Fibroblast of skin of back (primary cell): ENCODE results near the gene STC2. TPM values are rescaled to one million over a fixed set of nuclear protein-coding genes. Genes with fewer than 3 reads are reported as not detected.
"Not testable (repeated sequence)": the region's sequence is repeated elsewhere in the genome, so short reads cannot be mapped to it uniquely, and the experiment has no call there.

Experiments
- DNase-seq: peaks from one replicate; pipeline ENCODE4 v3.0.0-alpha.2; 2013
- polyA plus RNA-seq, 2 experiments: library from polyadenylated mRNA; unstranded; fragments of 120-200 nt; gene quantifications; one replicate each; pipeline ENCODE4 v1.2.1, GENCODE V29; 2013; ENCODE audit not compliant: insufficient read length in 2 of 2

STC2 gene
- polyA plus RNA-seq (2013, experiment 1 of 2; ENCODE audit: insufficient read length), result 1,090 TPM
- polyA plus RNA-seq (2013, experiment 2 of 2; ENCODE audit: insufficient read length), result 599 TPM

GRCh38 chr5:173327948-173328843, at the start of gene STC2:
Gene STC2, minus strand, starts transcription at chr5:173328414. Its CDS starts 221 bp downstream, at chr5:173328193.
- peak; percentile 99 for DNase-seq

- DNase-seq, result no peak
These were observed 43.2 kb upstream of the STC2 start for GRCh38 chr5:173371400-173371799.

- not testable (repeated sequence) for DNase-seq
These were observed 35.2 kb upstream of the STC2 start for GRCh38 chr5:173363406-173363805.

GRCh38 chr5:173355561-173355960, 27.3 kb upstream of the STC2 start:
- no peak for DNase-seq

- no peak for DNase-seq
These were observed 26.4 kb upstream of the STC2 start for GRCh38 chr5:173354645-173355044.

GRCh38 chr5:173352366-173353349, 24.4 kb upstream of the STC2 start:
- DNase-seq, result no peak

GRCh38 chr5:173342813-173343755, 14.9 kb upstream of the STC2 start:
- no peak for DNase-seq

- no peak for DNase-seq
These were observed 13.8 kb upstream of the STC2 start for GRCh38 chr5:173341961-173342430.

- DNase-seq, result no peak
These were observed 12.8 kb upstream of the STC2 start for GRCh38 chr5:173340984-173341383.

- DNase-seq, result no peak
These were observed 12.2 kb upstream of the STC2 start for GRCh38 chr5:173340451-173340850.

GRCh38 chr5:173339286-173339685, 11.1 kb upstream of the STC2 start:
- peak; percentile 16 for DNase-seq

- no peak for DNase-seq
These were observed 10.3 kb upstream of the STC2 start for GRCh38 chr5:173338380-173339015.

GRCh38 chr5:173334808-173335207, 6.6 kb upstream of the STC2 start:
- DNase-seq, result peak; percentile 63

GRCh38 chr5:173333925-173334661, 5.9 kb upstream of the STC2 start:
- DNase-seq, result peak; percentile 96

- peak; percentile 92 for DNase-seq
These were observed 3.8 kb upstream of the STC2 start for GRCh38 chr5:173331956-173332479.

- DNase-seq, result no peak
These were observed 3.1 kb upstream of the STC2 start for GRCh38 chr5:173331287-173331686.

GRCh38 chr5:173330338-173331206, 2.4 kb upstream of the STC2 start:
- peak; percentile 18 for DNase-seq

- peak; percentile 92 for DNase-seq
These were observed 1.5 kb upstream of the STC2 start for GRCh38 chr5:173329491-173330337.
